Measurements from ENCODE around the gene HCN1.
"Not testable (repeated sequence)": the region's sequence is repeated elsewhere in the genome, so short reads cannot be mapped to it uniquely, and the experiment has no call there.

HCN1 gene

GRCh38 chr5:45542421-45542820 lies 153.8 kb downstream of the HCN1 start:
- no peak overlapping the region for H3K4me3 Mint-ChIP-seq
- no peaks in the 10 kb centered on the region for H3K27me3 Mint-ChIP-seq
- no peaks in the 10 kb centered on the region for H3K4me1 Mint-ChIP-seq
- CTCF ChIA-PET = no interaction called here
- no peak for DNase-seq
- H3K36me3 Mint-ChIP-seq = no peaks in the 10 kb centered on the region
- H3K9me3 Mint-ChIP-seq = peaks cover 11% of the 10 kb centered on the region
- no peak overlapping the region for H3K27ac Mint-ChIP-seq

GRCh38 chr5:45533663-45534062 lies 162.5 kb downstream of the HCN1 start:
- CTCF ChIA-PET = no interaction called here
- Mint-ChIP-seq H3K4me3 (no peak overlapping the region), H3K9me3 (peaks cover 15% of the 10 kb centered on the region), H3K27ac (no peak overlapping the region), H3K27me3 (no peaks in the 10 kb centered on the region), H3K4me1 (no peaks in the 10 kb centered on the region), H3K36me3 (no peaks in the 10 kb centered on the region)
- no peak for DNase-seq

GRCh38 chr5:45532826-45533624 lies 163.2 kb downstream of the HCN1 start:
- H3K9me3 Mint-ChIP-seq = peaks cover 15% of the 10 kb centered on the region
- no peaks in the 10 kb centered on the region for H3K4me1 Mint-ChIP-seq
- no peak for DNase-seq
- H3K4me3 Mint-ChIP-seq = no peak overlapping the region
- H3K36me3 Mint-ChIP-seq = no peaks in the 10 kb centered on the region
- CTCF ChIA-PET = no interaction called here
- no peak overlapping the region for H3K27ac Mint-ChIP-seq
- no peaks in the 10 kb centered on the region for H3K27me3 Mint-ChIP-seq

GRCh38 chr5:45521067-45521466 lies 175.1 kb downstream of the HCN1 start:
- CTCF ChIA-PET = no interaction called here
- Mint-ChIP-seq H3K27ac (no peak overlapping the region), H3K4me1 (no peaks in the 10 kb centered on the region), H3K4me3 (no peak overlapping the region), H3K9me3 (peaks cover 5% of the 10 kb centered on the region), H3K36me3 (no peaks in the 10 kb centered on the region), H3K27me3 (no peaks in the 10 kb centered on the region)
- no peak for DNase-seq

GRCh38 chr5:45512521-45512920 lies 183.7 kb downstream of the HCN1 start:
- Mint-ChIP-seq H3K9me3 (peaks cover 7% of the 10 kb centered on the region), H3K27ac (no peak overlapping the region), H3K27me3 (no peaks in the 10 kb centered on the region), H3K36me3 (no peaks in the 10 kb centered on the region), H3K4me3 (no peak overlapping the region), H3K4me1 (no peaks in the 10 kb centered on the region)
- no peak for DNase-seq
- CTCF ChIA-PET = no interaction called here

- CTCF ChIA-PET = no interaction called here
- Mint-ChIP-seq H3K36me3 (no peaks in the 10 kb centered on the region), H3K4me1 (no peaks in the 10 kb centered on the region), H3K9me3 (peaks cover 6% of the 10 kb centered on the region), H3K27ac (no peak overlapping the region), H3K27me3 (no peaks in the 10 kb centered on the region), H3K4me3 (no peak overlapping the region)
- no peak for DNase-seq
Observed at GRCh38 chr5:45509371-45509770, 186.8 kb downstream of the HCN1 start.

GRCh38 chr5:45508135-45508534 lies 188.0 kb downstream of the HCN1 start:
- Mint-ChIP-seq H3K4me1 (no peaks in the 10 kb centered on the region), H3K27ac (no peak overlapping the region), H3K9me3 (peaks cover 4% of the 10 kb centered on the region), H3K27me3 (no peaks in the 10 kb centered on the region), H3K4me3 (no peak overlapping the region), H3K36me3 (no peaks in the 10 kb centered on the region)
- CTCF ChIA-PET = no interaction called here
- DNase-seq = no peak

- CTCF ChIA-PET = interaction anchor here (0.7 kb wide), 1 partner anchor 16 kb away, joined by 3 read pairs; no protein-coding TSS in a partner anchor
- peaks cover 5% of the 10 kb centered on the region for H3K9me3 Mint-ChIP-seq
- H3K4me1 Mint-ChIP-seq = no peaks in the 10 kb centered on the region
- DNase-seq = no peak
- H3K27ac Mint-ChIP-seq = no peak overlapping the region
- H3K4me3 Mint-ChIP-seq = no peak overlapping the region
- no peaks in the 10 kb centered on the region for H3K27me3 Mint-ChIP-seq
- H3K36me3 Mint-ChIP-seq = no peaks in the 10 kb centered on the region
Observed at GRCh38 chr5:45507178-45507577, 189.0 kb downstream of the HCN1 start.

GRCh38 chr5:45499006-45499405 lies 197.2 kb downstream of the HCN1 start:
- DNase-seq, CTCF ChIA-PET, H3K27me3 Mint-ChIP-seq, H3K4me1 Mint-ChIP-seq, H3K4me3 Mint-ChIP-seq, H3K36me3 Mint-ChIP-seq, H3K27ac Mint-ChIP-seq: not testable (repeated sequence)
- peaks cover 21% of the 10 kb centered on the region for H3K9me3 Mint-ChIP-seq

- Mint-ChIP-seq H3K36me3 (no peaks in the 10 kb centered on the region), H3K4me1 (no peaks in the 10 kb centered on the region), H3K27me3 (no peaks in the 10 kb centered on the region), H3K9me3 (peaks cover 6% of the 10 kb centered on the region), H3K27ac (no peak overlapping the region), H3K4me3 (no peak overlapping the region)
- CTCF ChIA-PET = interaction anchor here (1.1 kb wide), 1 partner anchor 16 kb away, joined by 3 read pairs; no protein-coding TSS in a partner anchor
- DNase-seq = no peak
Observed at GRCh38 chr5:45491368-45491767, 204.8 kb downstream of the HCN1 start.

GRCh38 chr5:45484781-45485180 lies 211.4 kb downstream of the HCN1 start:
- DNase-seq = no peak
- CTCF ChIA-PET = no interaction called here
- Mint-ChIP-seq H3K36me3 (no peaks in the 10 kb centered on the region), H3K9me3 (peaks cover 8% of the 10 kb centered on the region), H3K27ac (no peak overlapping the region), H3K4me1 (no peaks in the 10 kb centered on the region), H3K27me3 (no peaks in the 10 kb centered on the region), H3K4me3 (no peak overlapping the region)

GRCh38 chr5:45454114-45454513 lies 242.1 kb downstream of the HCN1 start:
- Mint-ChIP-seq H3K36me3 (no peaks in the 10 kb centered on the region), H3K9me3 (peaks cover 7% of the 10 kb centered on the region)

GRCh38 chr5:45444856-45445255 lies 251.3 kb downstream of the HCN1 start:
- not testable (repeated sequence) for H3K27me3 Mint-ChIP-seq

More at GRCh38 chr5:45454114-45454513, 242.1 kb downstream of the HCN1 start:
- Mint-ChIP-seq H3K4me1 (no peaks in the 10 kb centered on the region), H3K4me3 (no peak overlapping the region), H3K27me3 (no peaks in the 10 kb centered on the region), H3K27ac (no peak overlapping the region)
- no peak for DNase-seq
- CTCF ChIA-PET = no interaction called here

GRCh38 chr5:45440466-45440865 lies 255.7 kb downstream of the HCN1 start:
- Mint-ChIP-seq H3K36me3 (no peaks in the 10 kb centered on the region), H3K4me1 (no peaks in the 10 kb centered on the region), H3K27ac (no peak overlapping the region), H3K4me3 (no peak overlapping the region), H3K27me3 (no peaks in the 10 kb centered on the region), H3K9me3 (peaks cover 4% of the 10 kb centered on the region)
- DNase-seq = no peak
- CTCF ChIA-PET = no interaction called here

More at GRCh38 chr5:45444856-45445255, 251.3 kb downstream of the HCN1 start:
- H3K27ac Mint-ChIP-seq, H3K4me3 Mint-ChIP-seq, DNase-seq, H3K36me3 Mint-ChIP-seq, CTCF ChIA-PET, H3K9me3 Mint-ChIP-seq, H3K4me1 Mint-ChIP-seq: not testable (repeated sequence)

- no peaks in the 10 kb centered on the region for H3K36me3 Mint-ChIP-seq
- H3K27me3 Mint-ChIP-seq = no peaks in the 10 kb centered on the region
- peaks cover 6% of the 10 kb centered on the region for H3K9me3 Mint-ChIP-seq
- CTCF ChIA-PET = no interaction called here
- no peaks in the 10 kb centered on the region for H3K4me1 Mint-ChIP-seq
- no peak for DNase-seq
- H3K4me3 Mint-ChIP-seq = no peak overlapping the region
- H3K27ac Mint-ChIP-seq = no peak overlapping the region
Observed at GRCh38 chr5:45437752-45438151, 258.4 kb downstream of the HCN1 start.
